CD4-positive, alpha-beta T cell treated with Interleukin-17A for 4 hours (primary cell): ENCODE measurements around the gene CNTN4.

Experiments
- DNase-seq: peaks from one replicate; pipeline ENCODE4 v3.0.0-alpha.2; 2020; ENCODE audit warnings: mixed read lengths

Gene CNTN4

GRCh38 chr3:3005146-3005744, 906.6 kb downstream of the CNTN4 start:
- no peak for DNase-seq

DNA sequence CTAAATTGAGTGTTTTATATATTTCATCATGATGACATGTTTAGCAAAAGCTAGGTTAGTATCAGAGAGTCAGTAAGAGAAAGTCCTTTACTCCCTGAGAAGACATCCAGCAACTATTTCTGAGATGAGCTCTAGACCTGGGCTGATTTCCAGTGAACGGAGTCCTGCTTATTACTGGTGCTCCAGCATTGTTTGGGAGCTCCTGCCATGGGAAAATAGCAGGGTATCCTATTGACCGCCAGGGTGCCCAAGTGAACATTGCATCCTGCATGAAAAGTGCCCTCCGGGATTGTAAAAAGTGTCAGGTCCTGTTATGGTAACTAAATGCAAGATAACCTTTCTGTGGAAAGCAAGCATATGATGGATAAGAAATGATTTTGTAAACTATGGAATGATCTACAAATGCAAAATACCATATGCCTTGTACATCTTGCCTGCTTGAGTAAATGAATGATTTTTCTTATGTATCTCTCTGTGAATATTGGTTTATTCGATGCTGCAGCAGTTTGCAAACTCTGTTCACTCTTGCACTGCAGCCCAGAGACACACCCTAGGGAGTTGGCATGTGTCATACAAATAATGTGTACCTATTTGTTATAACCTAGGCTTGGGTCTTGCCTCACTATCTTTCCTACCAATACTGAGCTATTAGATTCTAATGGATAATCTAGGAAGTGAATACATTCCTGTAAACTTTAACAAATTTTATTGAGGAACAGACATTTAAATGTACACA, 914.8 kb downstream of the CNTN4 start:
- no peak for DNase-seq

- no peak for DNase-seq
Observed at GRCh38 chr3:3015185-3016089, 916.8 kb downstream of the CNTN4 start.

DNA sequence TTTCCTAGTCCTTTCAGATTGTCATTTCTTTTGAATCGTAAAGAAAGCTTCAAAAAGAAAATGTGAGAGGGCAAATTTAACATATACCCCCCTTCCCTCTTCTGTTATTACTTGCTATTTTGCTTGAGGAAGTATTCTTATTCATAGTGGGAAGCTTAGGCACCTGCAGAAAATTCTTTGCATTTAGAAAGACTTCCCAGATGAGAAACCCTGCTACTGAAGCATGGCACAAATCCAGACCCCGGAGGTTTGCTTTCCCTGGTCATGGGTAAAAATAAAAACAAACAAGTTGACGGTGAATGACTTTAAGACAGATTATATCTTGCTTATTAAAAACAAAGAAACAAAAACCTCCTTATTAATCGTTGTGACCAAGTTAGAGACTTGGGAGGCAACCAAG, 917.6 kb downstream of the CNTN4 start:
- no peak for DNase-seq

DNA sequence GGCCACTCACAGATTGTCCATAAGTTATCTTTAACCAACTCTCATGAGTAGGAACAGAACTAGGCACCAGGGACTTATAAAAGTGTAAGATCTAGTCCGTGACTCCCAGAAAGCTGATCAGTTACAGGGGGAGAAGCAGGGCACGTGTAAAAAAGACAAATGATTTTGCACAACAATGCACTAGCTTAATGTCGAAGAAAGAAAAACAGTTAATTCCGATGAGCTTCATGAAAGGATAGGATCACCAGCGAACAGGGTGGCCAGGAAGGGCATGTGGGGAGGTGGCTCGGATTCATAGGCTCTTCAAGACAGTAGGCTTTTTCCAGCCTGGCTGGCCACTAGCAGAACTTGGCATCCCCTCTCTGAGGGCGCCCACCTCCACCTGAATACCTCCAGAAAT, 921.5 kb downstream of the CNTN4 start:
- DNase-seq = no peak

DNA sequence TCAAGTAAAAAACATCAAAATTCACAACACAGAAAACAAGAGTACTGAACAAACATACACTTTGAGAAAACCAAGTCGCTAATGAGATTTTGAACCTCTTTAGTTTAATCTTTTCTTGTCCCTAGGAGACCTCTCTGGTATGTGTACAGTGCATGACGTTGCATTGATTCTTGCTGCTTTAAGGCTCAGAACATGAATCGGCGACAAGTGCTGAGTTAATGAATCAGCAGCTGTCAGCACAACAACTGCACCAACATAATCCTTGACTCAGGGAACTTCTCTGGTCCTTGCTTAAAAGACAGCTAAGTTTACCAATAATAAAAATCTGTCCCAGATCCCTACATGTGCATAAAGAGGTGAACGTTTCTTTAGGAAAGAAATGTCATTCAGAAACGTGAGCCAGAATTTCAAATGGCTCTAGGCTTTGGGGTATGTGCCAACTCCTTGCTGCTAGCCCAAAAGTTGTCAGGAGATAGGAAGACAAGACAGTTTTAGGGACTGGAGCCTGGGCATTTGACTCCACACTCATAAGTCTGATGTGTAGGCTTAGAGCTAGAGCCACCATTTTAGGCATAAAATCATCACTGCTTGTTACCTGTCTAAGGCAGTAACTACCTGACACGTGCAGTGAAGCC, 924.6 kb downstream of the CNTN4 start:
- DNase-seq = no peak

DNA sequence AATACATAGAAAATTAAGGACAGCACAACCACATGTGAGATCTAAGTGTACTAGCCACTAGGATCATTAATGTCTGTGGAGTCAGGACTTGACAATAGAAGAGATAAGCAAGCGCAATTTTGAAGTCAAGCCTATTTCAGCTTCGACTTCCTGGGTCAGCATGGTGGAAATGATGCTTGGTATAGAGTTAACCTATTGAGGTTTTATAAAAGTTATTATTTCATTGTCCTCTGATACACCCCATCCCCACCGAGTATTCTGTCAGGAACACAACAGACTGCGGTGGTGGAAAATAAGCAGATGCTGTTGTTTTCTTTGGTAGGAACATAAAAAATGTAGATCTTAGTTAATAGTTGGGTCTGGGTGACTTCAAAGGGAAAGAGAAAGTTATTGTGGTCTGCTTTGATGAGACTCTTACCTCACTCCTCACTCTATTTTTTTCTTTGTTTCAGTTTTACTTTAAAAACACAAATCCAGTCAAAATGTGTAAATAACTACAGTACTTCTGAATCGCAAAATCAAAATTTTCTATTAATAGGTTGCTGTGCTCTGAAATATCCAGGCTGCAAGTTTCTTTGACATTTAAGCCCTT, 929.4 kb downstream of the CNTN4 start:
- DNase-seq = no peak

DNA sequence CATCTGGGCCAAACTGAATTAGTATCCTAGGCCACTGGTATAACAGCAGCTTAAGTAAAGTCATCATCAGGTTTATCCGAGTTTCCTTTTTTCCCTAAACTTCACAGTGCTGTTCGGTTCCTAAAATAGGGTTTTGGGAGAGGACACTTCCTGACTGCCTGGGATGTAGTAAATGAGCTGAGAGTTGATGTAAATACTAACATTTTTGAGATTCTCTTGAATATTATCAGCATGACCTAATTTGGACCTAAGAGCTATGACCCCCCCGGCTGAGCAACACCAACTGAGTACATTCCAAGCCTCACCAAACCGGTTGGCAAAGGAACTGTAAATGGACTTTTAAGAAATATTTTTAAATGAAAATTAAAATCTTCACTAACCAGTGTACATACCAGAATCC, 932.7 kb downstream of the CNTN4 start:
- no peak for DNase-seq

DNA sequence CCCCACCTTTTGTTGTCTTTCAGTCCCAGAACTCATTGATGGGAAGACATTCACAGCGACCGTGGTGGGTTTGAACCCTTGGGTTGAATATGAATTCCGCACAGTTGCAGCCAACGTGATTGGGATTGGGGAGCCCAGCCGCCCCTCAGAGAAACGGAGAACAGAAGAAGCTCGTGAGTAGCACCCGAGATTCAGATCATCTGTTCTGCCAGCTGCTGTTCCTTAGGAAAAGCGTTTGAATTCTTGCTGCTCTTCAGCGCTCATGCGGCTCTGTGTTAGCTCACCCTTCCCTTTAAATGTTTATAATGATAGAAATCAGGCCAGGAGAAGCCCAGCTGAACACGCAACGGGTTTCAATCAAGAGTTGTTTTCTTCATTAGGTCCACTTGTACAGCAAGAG, 938.5 kb downstream of the CNTN4 start:
- no peak for DNase-seq

DNA sequence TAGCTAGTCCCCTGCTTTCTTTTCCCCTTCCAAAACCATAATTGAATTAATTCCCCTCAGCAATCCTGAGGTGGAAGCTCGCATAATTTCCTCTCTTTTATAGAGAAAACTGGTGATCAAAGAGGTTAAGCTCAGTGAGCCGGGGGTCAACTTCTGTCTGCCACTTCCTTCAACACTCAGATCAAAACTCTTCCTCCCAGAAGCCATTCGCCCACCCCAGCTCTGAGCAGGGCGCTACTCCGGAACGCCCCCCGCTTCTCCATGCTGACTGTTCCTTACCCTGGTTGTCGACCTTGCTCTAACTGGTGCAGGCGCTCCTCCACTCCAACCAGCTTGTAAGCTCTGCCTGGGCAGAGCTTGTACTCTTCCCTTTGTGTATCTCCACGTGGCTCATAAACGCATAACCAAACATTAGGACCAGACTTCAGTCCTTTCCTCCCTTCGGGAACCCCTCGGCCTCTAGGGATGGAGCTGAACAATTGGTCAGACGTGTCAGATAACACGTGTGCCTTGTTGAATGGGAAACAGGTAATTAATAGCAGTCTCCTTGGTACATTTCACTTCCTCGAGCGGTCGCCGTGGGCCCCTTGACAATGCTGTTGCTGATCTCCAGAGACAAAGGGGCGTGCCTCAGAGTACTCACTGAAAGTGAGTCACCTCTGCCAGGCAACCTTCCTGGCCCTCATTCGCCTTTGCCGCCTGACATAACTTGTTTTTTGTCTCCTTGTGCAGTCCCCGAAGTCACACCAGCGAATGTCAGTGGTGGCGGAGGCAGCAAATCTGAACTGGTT, 939.7 kb downstream of the CNTN4 start:
- no peak for DNase-seq

- DNase-seq = no peak
Observed at GRCh38 chr3:3053974-3054373, 955.3 kb downstream of the CNTN4 start.

- DNase-seq = no peak
Observed at GRCh38 chr3:3059645-3060044, 961.0 kb downstream of the CNTN4 start.

GRCh38 chr3:3064297-3064696, 965.6 kb downstream of the CNTN4 start:
- no peak for DNase-seq

DNA sequence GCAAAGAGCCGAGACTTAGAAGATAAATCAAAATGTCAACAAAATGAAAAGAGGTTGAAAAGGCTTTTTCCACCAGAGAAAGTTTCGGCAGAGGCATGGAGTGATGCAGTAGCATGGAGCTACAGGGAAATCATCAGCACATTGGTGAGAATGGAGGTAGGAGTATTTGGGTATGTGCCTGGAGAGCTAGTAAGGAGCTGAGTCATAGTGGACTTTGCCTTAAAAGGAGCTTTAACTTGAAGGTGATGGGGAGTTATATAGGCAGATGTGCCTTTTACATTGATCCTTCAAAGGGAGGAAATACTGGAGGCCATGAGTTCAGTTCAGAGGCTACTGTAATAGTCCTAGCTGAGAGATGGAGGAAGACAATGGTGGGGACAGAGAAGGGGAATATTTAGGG, 967.2 kb downstream of the CNTN4 start:
- DNase-seq = no peak

DNA sequence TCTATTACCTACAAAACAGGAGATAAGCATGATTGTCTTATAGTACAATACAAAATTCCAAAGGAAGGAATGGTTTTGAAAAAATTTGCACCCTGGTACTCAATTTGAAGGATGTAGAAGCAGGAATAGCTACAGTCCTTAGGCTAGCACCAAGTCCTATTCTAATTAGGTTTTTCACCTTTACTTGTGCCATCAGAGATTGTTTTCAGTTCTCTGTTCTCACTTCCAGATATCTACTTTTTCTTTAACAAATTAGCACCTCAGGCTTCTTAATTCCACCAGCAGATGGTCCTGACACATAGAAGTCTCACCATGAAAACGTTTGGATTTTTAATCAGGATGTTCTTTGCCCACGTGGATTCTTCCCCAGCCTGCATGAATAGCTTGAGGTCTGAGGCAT, 967.7 kb downstream of the CNTN4 start:
- DNase-seq = no peak

DNA sequence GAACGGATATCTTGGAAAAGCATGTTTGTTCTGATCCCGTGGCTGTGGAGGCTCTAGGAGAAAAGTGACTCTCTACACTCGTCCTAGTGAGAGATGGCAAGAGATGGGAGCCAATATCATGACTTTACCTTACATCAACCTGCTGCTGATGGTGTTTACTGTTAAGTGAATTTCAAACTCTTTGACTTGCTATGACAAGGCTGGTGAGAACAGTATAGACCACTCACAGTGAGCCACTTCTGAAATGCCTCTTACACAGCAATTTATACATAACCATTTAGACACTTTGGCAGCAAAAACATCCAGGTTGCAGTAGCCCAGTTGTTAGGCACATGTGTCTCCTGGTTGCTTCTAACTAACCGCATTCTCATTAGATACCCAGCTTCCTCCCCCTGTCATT, 968.2 kb downstream of the CNTN4 start:
- no peak for DNase-seq

DNA sequence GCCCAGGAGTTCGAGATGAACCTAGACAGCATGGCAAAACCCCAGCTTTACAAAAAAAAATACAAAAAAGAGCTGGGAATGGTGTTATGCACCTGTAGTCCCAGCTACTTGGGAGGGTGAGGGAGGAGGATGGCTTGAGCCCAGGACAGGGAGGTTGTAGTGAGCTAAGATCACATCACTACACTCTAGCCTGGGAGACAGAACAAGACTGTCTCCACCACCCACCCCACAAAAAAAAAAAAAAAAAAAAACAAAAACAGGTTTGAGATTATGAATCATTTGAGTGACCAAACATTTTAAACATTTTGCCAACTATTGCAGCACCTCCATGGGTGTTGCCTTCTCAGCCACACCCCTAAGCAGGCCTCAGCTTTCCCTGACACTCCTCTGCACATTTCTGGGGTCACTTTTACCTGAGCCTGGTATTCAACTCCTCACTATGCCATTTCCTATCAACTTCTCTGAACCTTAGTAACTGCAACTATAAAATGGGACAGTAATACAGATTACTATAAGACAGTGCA, 969.8 kb downstream of the CNTN4 start:
- DNase-seq = no peak

DNA sequence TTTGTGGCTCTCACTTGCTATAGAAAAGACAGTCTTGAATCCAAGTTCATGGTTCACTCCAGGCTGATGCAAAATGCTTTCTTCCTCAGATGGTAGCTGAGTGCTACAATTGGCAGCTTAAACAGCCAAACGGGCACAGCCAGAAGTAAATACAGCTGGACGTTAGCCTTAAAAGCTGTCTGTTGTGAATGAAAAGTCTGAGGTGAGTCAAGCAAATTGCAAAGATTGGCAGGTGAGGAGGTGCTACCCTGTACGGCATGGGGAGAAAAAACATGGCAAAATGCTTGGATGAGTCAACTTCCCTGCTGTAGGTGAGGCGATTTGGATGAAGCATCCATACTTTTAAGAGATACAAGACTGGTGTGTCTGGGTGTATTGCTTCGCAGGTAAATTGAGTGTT, 971.1 kb downstream of the CNTN4 start:
- DNase-seq = no peak

DNA sequence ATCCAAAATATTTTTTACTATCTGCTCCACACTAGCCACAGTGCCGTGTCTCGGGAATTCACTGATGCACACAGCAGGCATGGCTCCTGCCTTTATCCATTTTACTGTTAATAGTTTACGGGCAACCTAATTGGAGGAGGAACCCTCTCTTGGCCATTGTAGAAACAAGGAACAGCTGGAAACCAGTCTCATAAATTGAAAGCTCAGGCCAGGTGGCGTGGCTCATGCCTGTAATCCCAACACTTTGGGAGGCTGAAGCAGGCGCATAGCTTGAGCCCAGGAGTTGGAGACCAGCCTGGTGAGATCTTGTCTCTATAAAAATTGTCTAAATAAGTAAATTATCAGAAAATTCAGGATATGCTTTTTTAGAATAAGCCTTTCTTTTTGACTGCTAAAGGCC, 972.5 kb downstream of the CNTN4 start:
- no peak for DNase-seq

- no peak for DNase-seq
Observed at GRCh38 chr3:3074551-3075257, 976.0 kb downstream of the CNTN4 start.

DNA sequence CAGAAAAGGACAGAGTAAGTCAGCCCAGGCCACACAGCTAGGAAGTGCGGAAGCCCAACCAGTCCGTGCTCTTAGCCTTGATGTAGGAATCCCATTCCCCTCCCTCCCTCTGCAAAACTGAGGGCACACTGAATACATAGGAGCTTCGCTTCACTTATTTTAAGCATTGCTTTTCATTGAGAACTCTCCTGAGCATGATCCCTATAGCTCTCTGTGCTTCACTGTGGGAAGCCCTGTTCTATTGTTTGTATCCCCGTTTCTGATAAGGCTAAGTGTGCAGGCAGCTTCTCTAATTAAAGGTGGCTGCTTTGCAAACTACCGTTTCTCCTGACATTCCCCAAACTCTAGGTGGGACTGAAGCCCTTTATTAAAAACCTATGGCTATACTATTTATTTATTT, 981.6 kb downstream of the CNTN4 start:
- DNase-seq = no peak
